Pons (tissue), 1 donor: ENCODE data around the gene BLMH.

ENCODE experiments used
- DNase-seq: peaks from one replicate; pipeline ENCODE4 v3.0.0-alpha.2; 2016; ENCODE audit warnings: low spot score

Gene BLMH, protein sequence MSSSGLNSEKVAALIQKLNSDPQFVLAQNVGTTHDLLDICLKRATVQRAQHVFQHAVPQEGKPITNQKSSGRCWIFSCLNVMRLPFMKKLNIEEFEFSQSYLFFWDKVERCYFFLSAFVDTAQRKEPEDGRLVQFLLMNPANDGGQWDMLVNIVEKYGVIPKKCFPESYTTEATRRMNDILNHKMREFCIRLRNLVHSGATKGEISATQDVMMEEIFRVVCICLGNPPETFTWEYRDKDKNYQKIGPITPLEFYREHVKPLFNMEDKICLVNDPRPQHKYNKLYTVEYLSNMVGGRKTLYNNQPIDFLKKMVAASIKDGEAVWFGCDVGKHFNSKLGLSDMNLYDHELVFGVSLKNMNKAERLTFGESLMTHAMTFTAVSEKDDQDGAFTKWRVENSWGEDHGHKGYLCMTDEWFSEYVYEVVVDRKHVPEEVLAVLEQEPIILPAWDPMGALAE

DNA sequence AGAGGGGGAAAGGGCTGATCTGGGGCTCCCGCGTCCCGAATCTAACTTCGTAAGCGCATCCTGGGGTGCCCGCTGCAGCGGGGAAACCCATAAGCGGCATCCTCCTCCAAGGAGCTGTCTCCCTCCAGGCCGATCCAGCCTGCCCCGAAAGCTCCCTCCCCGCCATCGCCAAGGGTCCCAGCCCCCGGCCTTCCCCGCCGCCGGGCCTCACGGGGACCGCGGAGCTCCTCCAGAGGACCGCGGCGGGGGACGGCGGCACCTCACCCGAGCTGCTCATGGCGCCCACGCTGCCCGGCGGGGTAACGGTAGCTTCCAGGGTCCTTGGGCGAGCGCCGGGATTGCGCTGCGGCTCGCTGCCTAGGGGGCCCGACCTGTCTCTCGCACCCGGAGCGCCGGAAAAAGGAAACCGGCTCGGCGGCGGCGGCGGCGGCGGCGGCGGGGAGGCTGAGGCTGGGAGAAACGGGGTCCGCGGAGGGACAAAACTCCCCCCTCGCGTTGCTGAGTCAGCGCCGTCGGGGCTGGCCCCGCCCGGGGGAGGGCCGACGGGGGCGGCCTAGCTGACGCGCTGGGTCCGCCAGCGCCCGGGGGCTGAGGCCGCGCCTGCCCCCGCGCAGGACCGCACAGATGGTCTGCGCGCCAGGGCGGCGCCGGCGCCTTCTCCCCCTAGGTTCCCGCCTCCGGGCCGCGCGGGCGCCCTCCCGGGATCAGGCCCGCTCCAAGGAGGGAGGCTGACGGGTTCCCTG lies at the start of gene BLMH:
Gene BLMH, minus strand, starts transcription at position 402 of the 743 bp plus-strand sequence. Its CDS starts 125 bp downstream, at position 277.
- peak; percentile 48 for DNase-seq

DNA sequence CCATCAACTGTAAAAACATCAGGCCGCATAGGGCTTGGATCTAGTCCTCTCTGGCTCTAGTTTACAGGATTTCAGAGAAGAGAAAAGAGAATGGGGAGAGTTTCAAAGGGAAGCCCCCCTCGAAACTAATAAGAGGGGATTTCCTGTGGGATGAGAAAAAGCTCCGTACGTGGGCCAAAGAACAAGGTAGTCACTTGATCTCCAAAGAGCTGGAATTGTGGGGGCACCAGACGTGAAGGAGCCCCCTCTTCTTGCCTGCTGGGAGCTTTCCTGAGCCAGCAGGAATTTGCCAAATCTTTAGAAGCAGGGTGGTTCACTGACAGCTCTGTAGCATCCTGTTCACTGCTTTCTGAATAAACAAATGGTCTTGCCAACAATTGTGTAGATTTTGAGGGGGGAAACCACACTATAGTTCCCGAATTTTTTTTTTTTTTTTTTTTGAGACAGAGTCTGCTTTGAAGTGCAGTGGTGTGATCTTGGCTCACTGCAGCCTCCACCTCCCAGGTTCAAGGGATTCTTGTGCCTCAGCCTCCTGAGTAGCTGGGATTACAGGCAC lies 49.1 kb upstream of the BLMH start:
- no peak for DNase-seq

DNA sequence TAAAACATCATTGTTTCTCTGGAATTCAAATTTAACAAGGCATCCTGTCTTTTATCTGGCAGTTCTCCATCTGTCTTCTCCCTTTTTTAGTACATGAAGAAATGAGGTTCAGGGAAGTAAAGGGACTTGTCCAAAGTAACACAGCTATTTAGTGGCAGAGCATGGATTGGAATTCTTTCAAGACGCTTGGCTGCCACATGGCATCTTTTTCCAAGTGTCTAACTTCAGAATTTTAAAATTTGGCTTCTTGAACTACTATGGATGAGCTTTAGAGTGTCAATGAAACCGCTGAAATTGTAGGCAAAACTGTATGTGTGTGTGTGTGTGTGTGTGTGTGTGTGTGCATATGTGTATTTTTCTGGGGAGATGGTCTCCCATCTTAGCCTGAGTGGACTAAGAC lies 47.3 kb upstream of the BLMH start:
- DNase-seq, result no peak

DNA sequence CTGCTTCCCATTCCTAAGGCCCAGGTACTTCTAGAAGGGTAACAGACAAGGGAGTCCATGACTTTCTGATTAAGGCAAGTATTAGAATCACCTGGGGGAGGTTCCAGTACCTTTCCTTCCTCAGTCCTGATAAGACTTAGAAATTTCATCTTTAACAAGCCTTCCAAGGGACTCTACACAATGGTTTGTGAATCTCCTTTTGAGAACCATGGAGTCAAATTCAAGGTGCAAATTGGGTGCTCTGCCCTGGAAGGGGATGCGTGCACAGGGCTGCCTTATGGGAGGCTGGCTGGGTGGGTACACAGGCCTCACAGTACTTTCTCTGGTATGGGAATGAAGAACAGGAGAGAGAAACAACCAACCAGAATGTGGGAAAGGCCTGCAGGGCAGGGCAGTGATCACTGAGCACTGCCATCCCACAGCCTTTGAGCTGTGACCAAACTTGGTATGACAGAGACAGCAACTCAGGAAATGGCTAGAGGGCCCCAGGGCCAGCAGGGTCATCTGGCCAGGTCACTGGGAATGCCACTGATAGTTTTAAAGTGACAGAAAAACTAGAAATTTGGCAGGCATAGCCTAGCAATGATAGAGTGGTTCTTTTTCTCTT lies 45.8 kb upstream of the BLMH start:
- no peak for DNase-seq

DNA sequence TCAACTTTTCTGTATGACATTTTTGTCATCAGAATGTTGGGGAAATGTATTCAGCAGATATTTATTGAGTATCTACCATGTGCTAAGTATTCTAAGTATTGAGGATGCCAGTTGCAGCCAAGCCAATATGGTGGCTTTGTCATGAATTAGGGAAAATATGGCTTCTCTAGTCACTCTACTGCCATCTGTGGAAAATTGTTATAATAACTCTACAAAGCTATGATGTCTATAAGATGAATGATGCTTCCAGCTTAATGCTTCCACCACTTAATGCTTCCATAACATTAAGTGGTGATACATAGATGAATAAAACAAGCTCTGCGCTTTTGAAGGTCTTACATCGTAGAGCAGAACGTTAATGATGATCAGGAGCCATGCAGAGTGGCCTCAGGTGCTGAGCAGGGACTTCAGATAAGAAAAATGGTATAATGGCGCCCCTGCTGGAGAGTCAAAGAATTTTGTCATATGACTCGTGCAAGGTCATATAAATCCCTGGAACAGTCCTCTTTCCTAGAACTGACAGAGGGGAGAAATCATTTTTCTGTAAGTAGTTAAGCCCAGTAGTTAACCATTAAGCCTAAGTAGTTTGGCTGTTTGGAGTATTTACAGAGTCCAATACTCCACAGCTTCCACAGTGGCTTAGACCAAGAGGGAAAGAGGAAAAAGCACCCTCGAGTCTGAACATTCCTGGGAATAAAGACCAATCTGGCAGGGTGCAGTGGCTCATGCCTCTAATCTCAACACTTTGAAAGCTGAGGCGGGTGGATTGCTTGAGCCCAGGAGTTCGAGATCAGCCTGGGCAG lies 44.8 kb upstream of the BLMH start:
- DNase-seq, result no peak

DNA sequence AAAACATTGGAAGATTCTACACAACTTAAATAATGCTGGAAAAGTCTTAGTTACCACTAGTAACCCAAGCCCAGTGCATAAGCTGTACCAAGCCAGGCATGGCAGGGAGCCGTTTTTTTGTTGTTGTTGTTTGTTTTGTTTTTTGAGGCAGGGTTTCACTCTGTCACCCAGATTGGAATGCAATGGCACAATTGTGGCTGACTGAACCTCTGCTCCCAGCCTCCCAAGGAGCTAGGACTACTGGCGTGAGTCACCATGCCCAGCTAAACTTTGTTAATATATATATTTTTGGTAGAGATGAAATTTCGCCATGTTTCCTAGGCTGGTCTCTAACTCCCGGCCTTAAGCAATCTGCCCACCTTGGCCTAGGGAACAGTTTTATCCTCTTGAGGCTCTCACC lies 42.7 kb upstream of the BLMH start:
- DNase-seq, result no peak

DNA sequence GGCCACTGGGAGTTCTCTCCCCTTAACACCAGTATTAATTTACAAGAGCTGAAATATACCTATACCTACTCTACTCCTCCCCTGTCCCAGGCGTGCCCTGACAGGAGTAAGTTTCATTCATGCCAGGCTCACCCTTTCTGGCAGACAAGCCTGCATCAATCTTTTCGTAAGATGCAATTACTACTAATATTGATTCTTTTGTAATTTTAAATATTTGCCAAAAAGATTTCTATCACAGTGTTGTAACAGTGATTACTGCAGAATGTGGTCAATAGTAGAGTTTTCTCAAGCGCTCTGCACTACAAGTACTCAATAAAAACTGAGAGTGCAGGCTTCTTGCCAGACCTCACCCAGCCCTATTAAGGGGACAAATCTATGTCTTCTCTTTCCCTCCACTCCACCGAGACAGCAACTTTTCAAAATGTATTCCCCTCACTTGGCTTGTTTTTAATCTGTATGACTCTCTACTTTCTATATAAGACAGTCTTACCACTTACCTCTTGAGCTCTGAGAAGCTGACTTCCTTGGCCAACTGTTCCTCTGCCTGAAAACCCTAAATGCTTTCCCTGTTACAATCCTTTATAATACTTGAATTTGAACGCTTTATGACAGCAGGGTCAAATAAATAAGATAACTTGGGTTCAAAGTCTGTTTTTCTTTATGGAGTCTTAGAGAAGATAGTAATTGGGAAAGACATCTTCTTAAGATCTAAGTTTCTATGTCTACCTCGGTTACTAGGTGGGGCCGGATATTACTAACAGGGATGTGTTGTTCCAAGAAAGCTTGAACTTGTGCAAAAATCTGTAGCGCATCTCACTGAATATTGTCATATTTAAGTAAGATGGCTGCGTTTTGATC lies 42.0 kb upstream of the BLMH start, which contains the start of gene TMIGD1:
Gene TMIGD1, minus strand, starts transcription at position 555 of the 858 bp plus-strand sequence. CDS start 1,924 bp downstream, outside the sequence.
- DNase-seq, result no peak

DNA sequence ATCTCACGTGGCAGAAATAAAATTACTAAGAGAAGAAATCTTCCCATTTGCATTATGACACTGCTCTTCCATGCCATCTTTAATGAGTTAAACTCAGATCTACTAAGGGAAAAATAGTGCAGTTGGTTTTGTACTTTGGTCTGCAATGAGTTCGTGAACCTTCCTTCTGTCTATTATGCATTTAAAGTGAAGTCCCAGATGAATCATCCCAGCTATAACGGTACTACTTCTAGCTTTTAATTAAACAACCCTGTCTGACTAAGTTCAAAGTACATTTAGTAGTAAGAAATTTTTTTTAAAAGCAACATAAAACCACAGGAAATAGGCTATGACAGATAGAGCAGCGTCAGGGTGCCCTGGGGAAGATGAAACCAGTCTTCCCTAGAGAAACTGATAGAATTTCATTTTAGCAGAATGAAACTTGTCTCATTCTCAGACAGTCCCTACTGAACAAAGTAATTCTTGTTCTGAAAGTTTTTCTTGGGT lies 40.4 kb upstream of the BLMH start:
- DNase-seq, result no peak

DNA sequence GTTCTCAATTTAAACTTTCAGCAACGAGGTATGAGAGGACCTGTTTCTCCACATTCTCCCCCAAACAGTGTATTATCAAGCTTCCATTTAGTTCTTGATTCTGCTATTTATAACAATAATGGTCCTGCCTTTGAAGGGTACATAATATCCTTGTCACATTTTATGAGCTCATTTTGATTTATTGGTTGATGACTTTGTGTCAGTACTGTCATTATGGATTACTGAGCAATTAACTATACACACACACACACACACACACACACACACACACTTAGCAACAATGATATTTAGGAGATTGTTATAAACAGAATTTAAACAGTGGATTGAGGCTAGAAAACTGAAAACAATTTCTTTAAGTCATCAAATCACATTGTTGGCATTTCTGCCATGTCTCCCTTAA lies 35.1 kb upstream of the BLMH start:
- no peak for DNase-seq

DNA sequence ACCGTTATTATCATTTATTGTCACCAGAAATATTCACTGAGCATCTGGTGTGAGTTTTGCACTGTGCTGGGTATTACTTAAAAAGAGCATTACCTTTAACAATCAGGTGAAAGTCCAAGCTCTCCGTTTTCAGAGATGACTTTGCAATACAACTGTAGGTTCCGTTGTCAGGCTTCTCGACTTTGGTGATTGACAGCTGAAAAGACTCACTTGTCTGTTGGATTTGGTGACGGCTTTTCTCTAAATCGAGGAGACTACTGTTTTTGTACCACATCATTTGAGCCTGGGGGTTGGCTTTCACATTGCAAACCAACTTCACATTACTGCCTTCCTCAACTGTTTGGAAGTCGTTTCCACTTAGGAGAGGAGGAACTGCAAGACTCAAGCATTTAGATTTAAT lies 33.0 kb upstream of the BLMH start:
- no peak for DNase-seq

DNA sequence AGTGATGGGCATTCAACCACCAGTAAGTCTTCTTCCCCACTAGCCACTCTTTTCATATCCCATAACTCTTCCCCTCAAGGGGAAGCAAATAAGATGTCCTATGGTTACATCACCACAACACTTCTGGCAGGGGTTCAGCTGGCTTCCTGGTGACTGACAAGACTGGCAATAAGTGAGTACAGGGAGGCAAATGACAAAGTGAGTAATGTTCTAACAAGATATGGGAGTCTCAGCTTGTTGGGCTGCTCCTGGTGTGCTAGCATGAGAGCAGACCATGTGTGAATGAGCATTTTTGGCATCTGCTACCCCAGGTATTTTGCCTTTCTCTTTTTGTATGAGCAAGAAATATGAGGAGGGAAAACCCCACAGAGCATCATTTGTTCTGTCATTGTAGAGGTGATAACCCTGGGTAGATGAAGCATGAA lies 32.2 kb upstream of the BLMH start:
- no peak for DNase-seq

DNA sequence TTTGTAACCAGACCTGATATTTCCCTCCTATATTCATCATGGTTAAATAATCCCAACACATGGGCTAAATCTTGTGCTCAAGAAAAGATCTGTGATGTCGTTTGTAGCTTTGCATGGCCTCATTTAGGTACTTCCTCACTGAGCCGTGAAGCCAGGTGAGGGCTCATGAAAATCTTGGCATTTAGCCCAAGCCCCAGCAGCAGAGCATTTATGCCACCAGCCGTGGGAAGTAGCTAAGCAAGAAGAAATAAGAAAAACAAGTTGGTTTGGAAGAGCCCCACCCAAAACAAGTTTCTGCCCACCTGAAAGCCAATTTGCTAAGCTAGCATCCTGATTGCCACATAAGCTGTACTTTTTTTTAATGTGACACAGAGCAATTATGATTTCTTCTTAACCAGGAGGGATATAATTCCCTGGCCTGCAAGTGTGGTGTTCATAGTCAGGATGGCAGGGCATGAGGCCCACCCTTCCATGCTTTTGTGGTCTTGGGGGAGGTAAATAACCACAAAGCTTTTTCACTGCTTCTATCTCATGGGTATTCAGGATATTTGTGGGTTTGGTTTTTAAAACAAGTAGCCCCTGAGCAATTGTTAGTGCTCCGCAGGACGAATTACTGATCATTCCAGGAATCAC lies 31.6 kb upstream of the BLMH start:
- DNase-seq, result no peak

DNA sequence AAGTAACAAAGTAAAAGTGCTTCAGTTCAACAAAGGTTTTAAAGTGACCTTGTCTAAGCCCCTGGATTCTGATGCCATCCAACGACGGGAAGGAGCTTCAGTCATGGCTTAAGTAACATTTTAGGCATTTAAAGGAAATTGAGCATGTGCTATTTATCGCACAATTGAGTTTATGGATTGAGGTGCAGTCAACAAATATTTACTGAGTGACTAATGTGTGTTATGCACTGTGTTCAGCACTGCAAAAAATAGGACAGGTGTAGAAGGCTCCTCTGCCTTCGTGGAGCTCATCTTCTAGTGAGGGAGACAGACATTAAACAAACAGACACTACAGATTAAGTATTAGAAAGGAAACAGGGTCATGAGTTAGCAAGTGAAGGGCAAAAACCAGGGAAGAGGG lies 29.6 kb upstream of the BLMH start:
- no peak for DNase-seq

DNA sequence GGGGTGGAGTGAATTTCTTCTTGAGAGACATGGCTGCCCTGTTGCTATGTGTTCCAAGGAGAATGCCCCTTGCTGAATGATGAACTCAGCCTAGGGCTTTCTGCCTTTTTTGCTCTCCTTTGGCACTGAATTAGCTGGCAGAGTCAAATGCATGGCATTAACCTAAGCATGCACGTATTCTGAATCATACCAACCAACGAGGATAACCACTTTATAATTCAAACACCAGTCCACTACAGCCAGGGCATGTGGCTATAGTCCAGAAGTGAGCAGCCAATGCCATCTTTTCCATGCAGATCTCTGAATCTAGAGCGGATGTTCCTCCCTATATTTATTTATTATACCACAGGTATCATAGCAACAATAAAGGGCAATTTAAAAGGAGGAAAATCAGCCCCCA lies 26.4 kb upstream of the BLMH start:
- no peak for DNase-seq

DNA sequence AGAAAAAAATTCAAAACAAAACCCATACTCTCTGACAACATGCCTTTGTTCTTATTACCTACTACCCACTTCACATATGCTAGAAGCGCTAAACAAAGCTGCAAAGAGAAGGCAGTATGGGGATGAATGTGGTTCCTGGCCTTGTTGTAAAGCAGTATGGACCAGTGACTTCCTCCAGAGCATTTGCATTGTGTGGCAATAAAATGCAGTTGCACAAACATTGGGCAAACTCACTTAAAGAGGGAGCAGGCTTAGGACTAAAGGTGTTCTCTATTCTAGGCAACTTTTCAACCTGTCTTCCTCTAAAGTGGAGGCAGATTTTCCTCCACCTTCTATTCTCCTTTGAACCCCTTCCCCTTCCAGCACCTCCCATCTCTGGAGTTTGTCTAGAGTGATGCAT lies 25.0 kb upstream of the BLMH start:
- DNase-seq, result no peak

DNA sequence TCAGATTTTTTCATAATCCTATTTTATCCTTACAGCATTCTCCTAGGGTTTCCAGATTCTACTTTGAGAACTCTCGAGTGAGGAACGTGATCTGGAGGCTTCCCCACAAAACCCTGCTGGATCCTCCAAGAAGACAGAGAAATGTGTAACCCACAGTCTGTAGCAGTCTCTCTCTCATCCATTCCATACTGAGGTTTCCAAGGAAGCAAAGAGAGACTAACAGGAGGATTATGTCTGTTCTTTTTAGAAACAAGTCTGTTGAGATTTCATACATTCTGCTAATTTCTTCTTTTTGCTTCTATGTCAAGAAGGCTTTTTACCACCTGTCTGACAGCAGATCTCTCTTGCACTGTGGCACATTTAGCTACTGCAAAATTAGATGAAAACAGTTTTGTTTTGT lies 23.4 kb upstream of the BLMH start:
- no peak for DNase-seq

DNA sequence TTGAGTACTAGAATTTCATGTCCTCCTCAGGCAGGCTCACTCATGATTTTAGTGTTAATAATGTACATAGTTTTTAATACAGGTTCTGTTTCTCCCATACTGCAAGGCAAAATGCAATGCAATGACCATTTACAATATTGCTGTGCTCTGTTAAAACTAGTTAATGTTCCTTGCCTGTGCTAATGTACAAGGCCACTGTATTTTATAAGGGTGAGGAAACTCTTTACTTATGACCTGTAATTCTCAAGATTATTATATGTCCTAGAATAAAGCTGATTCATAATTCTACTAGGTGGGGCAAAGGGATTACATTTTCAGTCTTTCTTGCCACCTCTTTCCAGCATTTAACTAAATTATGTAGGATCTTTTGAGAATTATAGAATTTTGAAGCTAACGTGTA lies 22.7 kb upstream of the BLMH start:
- DNase-seq, result no peak

DNA sequence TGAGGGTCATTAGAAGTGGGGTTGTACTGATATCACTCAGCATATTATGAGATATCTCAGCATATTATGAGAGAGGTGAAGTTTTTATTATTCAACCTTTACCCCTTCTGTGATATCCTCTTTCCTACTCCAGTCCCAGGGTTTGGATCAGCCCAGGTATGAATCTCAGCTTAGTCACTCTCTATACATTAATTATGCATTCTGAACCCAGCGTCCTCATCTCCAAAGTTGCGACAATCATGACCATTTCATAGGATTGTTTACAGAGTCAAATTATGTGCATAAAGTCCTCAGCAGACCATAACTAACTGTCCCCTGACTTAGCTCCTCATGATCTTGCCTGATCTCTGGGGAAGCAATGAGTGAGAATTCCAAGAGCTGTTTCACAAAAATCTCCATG lies 20.5 kb upstream of the BLMH start:
- DNase-seq, result no peak

DNA sequence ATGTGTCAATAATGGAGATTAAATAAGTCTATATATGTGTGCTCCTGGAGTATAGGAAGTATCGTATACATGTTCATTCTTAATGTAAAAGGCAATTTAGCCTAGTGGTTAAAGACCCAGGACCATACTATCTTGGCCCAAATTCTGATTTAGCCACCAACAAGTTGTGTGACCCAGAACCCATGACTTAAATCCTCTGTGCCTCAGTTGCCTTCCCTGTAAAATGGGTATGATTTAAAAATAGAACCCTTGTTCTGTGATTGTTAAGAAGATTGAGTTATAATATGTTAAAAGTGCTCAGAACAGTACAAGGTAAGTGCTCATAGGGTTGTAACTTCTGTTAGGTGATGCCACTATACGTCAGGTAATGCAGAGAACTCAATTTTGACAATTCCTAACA lies 18.8 kb upstream of the BLMH start:
- no peak for DNase-seq

DNA sequence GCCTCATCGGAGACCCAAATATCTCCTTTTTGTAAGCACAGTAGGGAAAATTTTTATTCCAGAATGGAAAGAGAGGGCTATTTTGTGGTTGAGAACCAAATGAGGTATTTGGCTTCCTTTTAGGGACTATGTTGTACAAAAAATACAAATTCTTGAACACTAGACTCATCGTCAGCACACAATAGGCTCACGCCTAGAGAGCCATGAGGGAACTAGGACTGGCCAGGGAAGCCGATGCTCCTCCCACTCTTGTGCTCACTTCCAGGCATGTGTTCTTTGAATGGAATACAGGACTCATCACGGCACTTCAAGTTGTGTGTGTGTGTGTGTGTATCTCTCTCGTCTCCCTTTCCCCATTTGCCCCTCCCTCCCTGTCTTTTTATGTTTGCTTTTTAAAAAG lies 17.8 kb upstream of the BLMH start:
- no peak for DNase-seq
